Bronchial epithelial cell (primary cell): Measurements from ENCODE around the gene MAPK8IP3. TPM values are rescaled to one million over a fixed set of nuclear protein-coding genes. Genes with fewer than 3 reads are reported as not detected.
"Not testable (repeated sequence)": the region's sequence is repeated elsewhere in the genome, so short reads cannot be mapped to it uniquely, and the experiment has no call there.

Experiments
- DNase-seq: peaks from one replicate; pipeline ENCODE4 v3.0.0-alpha.2; 2010; ENCODE audit warnings: low read depth
- FAIRE-seq: peaks from 2 replicates; lab custom pipeline; 2011; peaks lifted over from hg19 to GRCh38; lab: Jason Lieb, UNC
- H3K27me3 ChIP-seq: 2 replicates; pipeline ENCODE4 v1.5.1; 2011; ENCODE audit warnings: low read length; ENCODE audit not compliant: control insufficient read depth, insufficient read depth
- H3K36me3 ChIP-seq: 2 replicates; pipeline ENCODE4 v1.5.1; 2011; ENCODE audit warnings: low read length; ENCODE audit not compliant: control insufficient read depth, insufficient read depth
- H3K4me3 ChIP-seq: 2 replicates; pipeline ENCODE4 v1.5.1; 2011; ENCODE audit warnings: mild to moderate bottlenecking, low read depth, low read length, control low read depth
- total RNA-seq: library from RNA; depleted of rRNA; stranded (reverse); fragments of >200 nt; gene quantifications from 2 replicates; pipeline ENCODE4 v1.2.1, GENCODE V29; 2014
- TF ChIP-seq, protein P1 (sequence below): IDR thresholded peaks from 2 replicates; pipeline ENCODE4 v1.5.1; 2011; ENCODE audit warnings: mild to moderate bottlenecking, moderate library complexity, low read length, control low read depth, inconsistent platforms; ENCODE audit not compliant: insufficient read depth, severe bottlenecking

MAPK8IP3 gene
- total RNA-seq, 1 donor from 2014 or later = 24.5 TPM

DNA sequence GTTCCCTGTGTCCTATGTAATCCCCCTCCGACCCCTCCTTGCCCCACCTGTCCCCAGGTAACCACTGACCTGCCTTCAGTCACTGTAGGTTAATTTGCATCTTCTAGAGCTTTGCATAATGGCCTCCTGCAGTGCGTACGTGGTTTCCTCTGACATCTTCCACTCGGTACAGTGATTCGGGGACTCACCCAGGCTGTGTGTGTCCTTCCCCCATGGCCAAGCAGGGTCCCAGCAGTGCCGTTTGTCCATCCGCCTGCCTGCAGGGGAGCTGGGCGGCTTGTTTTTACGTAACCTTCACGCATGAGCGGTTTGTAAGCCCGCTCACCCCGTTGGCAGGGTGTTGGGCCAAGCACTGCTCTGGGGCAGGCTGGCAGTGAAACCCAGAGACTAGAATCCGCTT lies 7.9 kb downstream of the MAPK8IP3 start:
- H3K4me3 ChIP-seq = no peak overlapping the region
- TF ChIP-seq, protein P1, sequence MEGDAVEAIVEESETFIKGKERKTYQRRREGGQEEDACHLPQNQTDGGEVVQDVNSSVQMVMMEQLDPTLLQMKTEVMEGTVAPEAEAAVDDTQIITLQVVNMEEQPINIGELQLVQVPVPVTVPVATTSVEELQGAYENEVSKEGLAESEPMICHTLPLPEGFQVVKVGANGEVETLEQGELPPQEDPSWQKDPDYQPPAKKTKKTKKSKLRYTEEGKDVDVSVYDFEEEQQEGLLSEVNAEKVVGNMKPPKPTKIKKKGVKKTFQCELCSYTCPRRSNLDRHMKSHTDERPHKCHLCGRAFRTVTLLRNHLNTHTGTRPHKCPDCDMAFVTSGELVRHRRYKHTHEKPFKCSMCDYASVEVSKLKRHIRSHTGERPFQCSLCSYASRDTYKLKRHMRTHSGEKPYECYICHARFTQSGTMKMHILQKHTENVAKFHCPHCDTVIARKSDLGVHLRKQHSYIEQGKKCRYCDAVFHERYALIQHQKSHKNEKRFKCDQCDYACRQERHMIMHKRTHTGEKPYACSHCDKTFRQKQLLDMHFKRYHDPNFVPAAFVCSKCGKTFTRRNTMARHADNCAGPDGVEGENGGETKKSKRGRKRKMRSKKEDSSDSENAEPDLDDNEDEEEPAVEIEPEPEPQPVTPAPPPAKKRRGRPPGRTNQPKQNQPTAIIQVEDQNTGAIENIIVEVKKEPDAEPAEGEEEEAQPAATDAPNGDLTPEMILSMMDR = no peak
- FAIRE-seq = peak; percentile 60
- no peak for DNase-seq
- peaks cover 1% of the 10 kb centered on the region for H3K36me3 ChIP-seq
- no peaks in the 10 kb centered on the region for H3K27me3 ChIP-seq

DNA sequence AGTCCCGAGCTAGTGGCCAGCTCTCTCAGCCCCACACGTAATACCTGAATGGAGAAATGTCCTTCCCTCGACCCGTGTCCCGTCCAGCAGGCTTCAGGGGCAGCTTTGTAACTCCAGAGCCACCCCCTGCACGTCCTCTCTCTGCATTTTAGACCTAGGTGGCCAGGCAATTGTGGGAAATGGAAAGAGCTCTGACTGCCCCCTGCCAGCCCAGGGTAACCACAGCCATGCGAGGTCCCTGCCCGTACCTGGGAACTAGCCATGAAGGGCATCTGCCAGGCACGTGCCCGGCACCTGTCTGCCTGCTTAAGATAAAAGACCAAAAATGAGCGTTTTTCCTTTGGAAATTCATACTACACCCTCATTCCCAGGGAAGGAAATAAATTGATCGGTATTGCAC lies 9.2 kb downstream of the MAPK8IP3 start:
- Histone ChIP-seq H3K27me3 (no peaks in the 10 kb centered on the region), H3K4me3 (no peak overlapping the region), H3K36me3 (peaks cover 1% of the 10 kb centered on the region)
- FAIRE-seq = no peak
- no peak for DNase-seq
- TF ChIP-seq, protein P1 = no peak

DNA sequence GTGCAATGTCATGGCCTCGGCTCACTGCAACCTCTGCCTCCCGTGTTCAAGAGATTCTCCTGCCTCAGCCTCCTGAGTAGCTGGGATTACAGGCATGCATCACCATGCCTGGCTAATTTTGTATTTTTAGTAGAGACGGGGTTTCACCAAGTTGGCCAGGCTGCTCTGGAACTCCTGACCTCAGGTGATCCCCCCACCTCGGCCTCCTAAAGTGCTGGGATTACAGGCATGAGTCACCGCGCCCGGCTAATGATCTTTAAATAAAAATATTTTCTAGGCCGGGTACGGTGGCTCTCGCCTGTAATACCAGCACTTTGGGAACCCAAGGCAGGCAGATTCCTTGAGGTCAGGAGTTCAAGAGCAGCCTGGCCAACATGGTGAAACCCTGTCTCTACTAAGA lies 12.2 kb downstream of the MAPK8IP3 start:
- FAIRE-seq, DNase-seq, H3K27me3 ChIP-seq, H3K4me3 ChIP-seq, H3K36me3 ChIP-seq: not testable (repeated sequence)

DNA sequence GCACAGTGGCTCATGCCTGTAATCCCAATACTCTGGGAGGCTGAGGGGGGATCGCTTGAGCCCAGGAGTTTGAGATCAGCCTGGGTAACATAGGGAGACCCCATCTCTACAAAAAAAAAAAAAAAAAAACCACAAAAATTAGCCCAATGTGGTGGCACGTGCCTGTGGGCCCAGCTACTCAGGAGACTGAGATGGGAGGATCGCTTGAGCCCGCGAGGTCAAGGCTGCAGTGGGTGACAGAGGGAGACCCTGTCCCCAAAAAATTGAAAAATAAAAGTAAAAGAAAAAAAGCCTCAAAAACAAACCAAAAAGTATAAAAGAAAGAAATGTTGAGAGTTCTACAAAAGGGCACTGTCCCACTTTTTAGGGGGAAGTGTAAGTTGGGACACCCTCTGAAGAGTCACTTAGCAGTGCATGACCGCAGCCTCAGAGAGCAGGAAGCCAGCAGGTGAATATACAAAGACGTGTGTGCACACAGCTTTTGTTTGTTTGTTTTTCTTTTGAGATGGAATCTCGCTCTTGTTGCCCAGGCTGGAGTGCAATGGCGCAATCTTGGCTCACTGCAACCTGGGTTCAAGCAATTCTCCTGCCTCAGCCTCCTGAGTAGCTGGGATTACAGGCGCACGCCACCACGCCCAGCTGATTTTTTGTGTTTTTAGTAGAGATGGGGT lies 13.7 kb downstream of the MAPK8IP3 start:
- not testable (repeated sequence) for FAIRE-seq, DNase-seq, H3K4me3 ChIP-seq, H3K27me3 ChIP-seq, H3K36me3 ChIP-seq

DNA sequence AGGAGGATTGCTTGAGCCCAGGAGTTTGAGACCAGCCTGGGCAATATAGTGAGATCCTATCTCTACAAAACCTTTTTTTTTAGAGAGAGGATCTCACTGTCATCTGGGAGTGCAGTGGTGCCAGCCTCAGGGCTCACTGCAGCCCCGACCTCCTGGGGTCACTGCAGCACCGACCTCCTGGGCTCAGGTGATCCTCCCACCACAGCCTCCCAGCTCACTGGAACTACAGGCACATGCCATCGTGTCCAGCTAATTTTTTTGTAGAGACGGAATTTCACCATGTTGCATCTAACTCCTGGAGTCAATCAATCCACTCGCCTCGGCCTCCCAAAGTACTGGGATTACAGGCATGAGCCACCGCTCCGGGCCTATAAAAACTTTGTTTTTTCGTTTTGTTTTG lies 15.4 kb downstream of the MAPK8IP3 start:
- H3K36me3 ChIP-seq = peaks cover 8% of the 10 kb centered on the region
- TF ChIP-seq, protein P1 = no peak
- no peaks in the 10 kb centered on the region for H3K27me3 ChIP-seq
- H3K4me3 ChIP-seq = no peak overlapping the region
- no peak for FAIRE-seq
- DNase-seq = no peak

DNA sequence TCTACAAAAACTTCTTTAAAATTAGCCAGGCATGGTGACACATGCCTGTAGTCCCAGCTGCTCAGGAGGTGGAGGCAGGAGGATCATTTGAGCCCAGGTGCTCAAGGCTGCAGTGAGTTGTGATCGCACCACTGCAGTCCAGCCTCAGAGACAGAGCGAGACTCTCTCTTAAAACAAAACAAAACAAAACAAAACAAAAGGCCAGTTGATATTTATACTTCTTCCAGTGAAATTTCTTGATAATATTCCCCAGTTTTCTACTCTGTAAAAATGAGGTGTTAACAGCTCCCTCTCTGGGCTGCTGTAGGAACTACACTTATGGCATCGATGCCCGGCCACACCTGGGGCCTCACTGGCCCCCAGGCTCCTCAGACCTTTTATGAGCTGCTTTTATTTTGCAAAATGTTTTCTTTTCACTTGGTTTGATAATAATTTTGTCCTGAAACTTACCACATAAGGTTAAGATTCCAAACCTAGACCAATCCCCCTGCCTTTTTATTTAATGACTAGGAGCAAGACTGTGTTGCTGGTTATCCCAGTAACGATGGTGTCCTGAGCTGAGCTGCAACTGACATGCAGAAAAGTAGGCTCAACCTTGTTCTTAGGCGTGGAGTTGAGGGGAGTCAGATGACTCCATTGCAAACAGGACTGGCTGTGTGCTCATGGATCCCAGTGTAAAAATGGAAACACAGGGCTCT lies 17.6 kb downstream of the MAPK8IP3 start:
- no peak for FAIRE-seq
- Histone ChIP-seq H3K36me3 (peaks cover 13% of the 10 kb centered on the region), H3K27me3 (no peaks in the 10 kb centered on the region), H3K4me3 (no peak overlapping the region)
- TF ChIP-seq, protein P1 = peak; percentile 74
- peak; percentile 41 for DNase-seq
